GM18519 (cell line): ENCODE measurements around the gene ELP2.
"Not testable (repeated sequence)": the region's sequence is repeated elsewhere in the genome, so short reads cannot be mapped to it uniquely, and the experiment has no call there.

Experiments
- ATAC-seq: cut with Tn5 transposase; IDR thresholded peaks from one replicate; pipeline ENCODE4 v1.9.1; 2021; ENCODE audit warnings: mild to moderate bottlenecking, moderate library complexity; ENCODE audit not compliant: unreplicated experiment, low FRiP score

Gene ELP2

GRCh38 chr18:36155851-36156757, 26.4 kb downstream of the ELP2 start:
- ATAC-seq: no peak

- ATAC-seq: no peak
Measured at GRCh38 chr18:36157441-36157840, 27.7 kb downstream of the ELP2 start.

GRCh38 chr18:36158266-36158867, 28.7 kb downstream of the ELP2 start:
- ATAC-seq: no peak

GRCh38 chr18:36160959-36161371, 31.3 kb downstream of the ELP2 start:
- no peak for ATAC-seq

DNA sequence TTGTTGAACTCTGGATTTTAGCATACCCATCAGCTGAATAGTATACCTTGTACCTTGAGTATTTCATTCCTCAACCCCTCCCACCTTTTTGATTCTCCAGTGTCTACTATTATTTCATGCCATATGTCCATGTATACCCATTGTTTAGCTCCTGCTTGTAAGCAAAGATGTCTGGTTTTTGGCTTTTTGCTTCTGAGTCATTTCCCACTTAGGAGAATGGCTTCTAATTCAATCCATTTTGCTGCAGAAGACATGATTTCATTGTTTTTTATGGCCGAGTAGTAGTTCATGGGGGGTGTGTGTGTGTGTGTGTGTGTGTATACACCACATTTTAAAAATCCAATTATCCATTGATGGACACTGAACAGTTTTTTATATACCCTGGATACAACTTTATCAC, 33.3 kb downstream of the ELP2 start:
- no peak for ATAC-seq

DNA sequence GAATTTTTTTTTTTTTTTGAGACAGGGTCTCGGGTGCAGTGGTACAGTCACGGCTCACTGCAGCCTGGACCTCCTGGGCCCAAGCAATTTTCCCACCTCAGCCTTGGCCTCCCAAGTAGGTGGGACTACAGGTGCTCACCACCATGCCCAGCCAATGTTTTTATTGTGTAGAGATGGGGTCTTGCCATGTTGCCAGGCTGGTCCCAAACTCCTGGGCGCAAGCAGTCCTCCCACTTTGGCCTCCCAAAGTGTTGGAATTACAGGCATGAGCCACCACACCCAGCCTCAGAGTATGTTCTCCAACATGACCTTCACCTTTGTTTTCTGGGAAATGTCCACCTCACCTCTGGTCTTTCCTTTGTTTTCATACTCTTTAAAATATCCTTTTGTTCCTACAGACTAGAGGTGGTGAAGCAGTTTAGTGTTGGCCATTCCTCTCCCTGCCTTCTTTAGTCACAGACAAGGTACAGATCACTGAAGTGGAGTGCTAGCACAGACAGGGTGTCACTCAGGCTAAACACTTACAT, 38.1 kb downstream of the ELP2 start:
- no peak for ATAC-seq

GRCh38 chr18:36168296-36168695, 38.6 kb downstream of the ELP2 start:
- ATAC-seq: not testable (repeated sequence)

GRCh38 chr18:36169938-36170337, 40.2 kb downstream of the ELP2 start:
- ATAC-seq: no peak

- no peak for ATAC-seq
Measured at GRCh38 chr18:36175481-36175880, 45.8 kb downstream of the ELP2 start.

GRCh38 chr18:36176177-36176584, 46.5 kb downstream of the ELP2 start:
- ATAC-seq: no peak

- ATAC-seq: no peak
Measured at GRCh38 chr18:36176711-36177110, 47.0 kb downstream of the ELP2 start.

DNA sequence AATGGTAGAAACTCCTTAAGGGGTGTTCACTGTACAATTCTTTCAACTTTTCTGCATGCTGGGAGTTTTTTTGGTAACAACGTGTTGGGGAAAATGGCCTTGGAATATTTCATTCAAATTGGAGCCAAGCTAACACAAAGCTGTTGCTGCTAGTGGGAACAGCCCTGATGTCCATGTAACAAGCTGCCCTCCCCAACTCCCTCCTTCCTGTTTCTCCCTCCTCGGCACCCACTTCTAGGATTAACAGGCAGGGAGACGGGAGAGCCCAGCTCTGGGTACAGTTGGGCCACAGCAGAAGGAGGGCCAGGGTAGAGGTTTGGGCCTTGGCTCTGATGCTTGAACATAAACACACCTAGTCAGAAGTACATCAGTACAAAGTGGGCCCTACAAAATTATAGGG, 48.2 kb downstream of the ELP2 start:
- no peak for ATAC-seq

GRCh38 chr18:36179562-36180355, 50.1 kb downstream of the ELP2 start:
- no peak for ATAC-seq

GRCh38 chr18:36181441-36181840, 51.7 kb downstream of the ELP2 start:
- no peak for ATAC-seq

- ATAC-seq: no peak
Measured at GRCh38 chr18:36181898-36182506, 52.3 kb downstream of the ELP2 start.

DNA sequence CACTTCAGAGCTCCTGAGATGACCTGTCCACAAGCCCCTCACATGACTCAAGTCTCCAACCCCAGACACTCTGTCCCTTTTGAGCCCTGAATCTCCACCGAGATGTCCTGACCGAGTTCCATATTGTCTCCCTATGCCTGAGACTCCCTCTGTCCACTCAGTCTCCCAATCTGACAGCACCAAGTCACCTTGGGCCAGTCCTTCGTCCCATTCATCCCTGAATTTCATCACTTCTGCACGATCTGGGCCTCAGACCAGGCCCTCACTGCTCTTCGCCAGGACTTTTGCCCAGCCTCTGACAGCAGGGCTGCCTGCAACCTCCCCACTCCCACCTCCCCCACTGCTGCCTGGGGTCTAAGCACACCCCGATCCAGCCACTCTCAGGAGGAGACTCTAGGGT, 53.3 kb downstream of the ELP2 start:
- no peak for ATAC-seq

DNA sequence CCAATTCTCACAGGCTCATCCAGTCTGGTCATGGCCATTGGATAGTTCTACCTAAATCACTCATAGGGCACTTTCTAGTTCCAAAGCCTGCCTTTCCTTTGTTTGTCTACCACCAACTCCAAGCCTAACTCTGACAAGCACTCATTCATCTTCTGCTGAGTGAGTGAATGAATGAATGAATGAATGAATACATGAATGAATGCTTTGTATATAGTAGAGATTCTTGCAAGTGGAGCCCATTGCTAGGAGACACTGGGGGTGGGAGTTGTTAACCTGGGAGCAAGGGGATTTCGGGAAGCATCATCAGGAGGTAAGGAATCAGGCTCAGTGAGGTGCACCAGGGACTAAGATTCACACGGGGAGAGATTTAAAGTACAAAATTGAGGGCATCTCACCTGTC, 54.3 kb downstream of the ELP2 start:
- no peak for ATAC-seq

DNA sequence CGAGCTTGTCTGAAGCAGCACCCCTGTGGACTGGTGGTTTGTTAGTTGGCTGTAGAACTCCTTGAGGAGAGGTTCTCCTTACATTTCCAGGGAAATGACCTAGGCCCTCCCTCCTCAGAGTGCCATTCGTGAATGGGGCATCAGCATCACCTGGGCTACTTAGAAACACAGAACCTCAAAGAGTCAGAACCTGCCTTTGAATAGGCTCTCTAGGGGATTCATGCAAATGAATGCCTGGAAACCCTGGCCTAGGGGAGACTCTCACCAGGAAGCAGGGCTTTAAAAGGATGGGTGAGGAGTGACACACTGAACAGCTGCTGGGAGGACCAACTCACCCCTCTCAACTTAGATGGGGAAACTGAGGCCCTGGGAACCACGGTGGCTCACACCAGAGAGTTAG, 55.5 kb downstream of the ELP2 start:
- ATAC-seq: no peak

DNA sequence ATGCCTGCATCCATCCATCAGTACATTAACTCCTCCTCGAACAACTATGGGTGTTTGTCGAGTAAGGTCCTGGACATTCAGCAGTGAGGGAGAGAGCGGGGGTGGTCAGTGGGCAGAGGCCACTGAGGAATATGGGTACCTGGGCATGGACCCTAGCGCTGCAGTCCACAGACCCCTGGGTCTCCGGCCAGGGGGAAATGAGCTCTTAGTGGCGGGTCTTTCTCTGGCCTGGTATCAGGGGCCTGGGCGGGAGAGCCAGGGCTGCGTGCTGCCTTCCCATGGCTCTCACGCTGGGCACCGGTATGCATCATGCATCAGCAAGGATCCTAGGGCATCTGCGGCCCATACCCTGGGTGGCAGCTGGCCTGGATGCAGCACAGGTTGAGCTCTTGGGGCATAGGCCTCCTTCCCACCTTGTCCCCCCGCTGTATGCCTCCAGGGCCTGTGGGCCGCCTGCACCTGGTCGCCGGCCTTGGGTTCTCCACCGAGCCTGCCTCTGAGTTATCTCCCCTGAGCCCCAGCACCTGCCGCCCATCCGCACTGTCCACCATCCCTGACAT, 56.3 kb downstream of the ELP2 start:
- ATAC-seq: no peak

- ATAC-seq: no peak
Measured at GRCh38 chr18:36186461-36187192, 56.9 kb downstream of the ELP2 start.
